Embryonic facial prominence (tissue), 1 donor: ENCODE results near the gene EDIL3.
"Not testable (repeated sequence)": the region's sequence is repeated elsewhere in the genome, so short reads cannot be mapped to it uniquely, and the experiment has no call there.

Experiments used
- DNase-seq: peaks from one replicate; pipeline ENCODE4 v3.0.0-alpha.2; 2016; ENCODE audit errors: extremely low spot score

Gene EDIL3

GRCh38 chr5:84299959-84300358, 84.7 kb downstream of the EDIL3 start:
- DNase-seq: no peak

DNA sequence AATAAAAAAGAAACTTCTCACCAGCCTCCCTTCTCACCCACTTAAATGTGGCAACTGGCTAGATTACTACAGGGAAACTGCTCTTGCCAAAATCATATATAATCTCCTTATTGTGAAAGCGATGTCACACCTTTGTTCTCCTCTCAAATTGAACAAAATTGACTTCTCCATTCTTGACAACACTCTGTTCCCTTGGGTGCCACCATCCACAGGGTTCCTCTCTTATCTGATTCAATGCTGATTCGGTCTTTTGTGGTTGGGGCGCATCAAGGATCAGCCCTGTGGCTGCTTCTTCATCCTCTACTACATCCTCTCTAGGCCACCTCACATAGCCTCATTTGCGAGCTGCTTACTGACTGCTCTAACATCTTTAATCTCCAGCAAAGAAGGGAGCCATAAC, 86.1 kb downstream of the EDIL3 start:
- DNase-seq: no peak

DNA sequence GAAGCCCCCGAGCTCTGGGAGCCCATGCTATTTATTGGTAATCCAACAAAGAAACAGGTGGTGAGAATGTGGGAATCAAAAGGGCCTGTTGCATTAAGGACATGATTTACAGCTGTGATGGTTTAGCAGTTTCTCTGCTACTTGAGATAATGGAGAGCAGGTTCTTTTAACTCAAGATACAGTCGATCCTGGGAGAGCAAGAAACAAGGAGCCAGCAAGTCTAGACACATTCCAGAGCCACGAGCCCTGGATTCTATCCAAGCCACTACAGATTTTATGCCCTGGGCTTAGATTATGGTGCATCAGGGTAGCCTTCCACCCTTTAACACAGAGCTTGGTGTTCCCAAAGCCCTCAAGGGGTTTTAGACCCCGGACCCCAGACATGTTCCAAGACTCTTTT, 87.0 kb downstream of the EDIL3 start:
- DNase-seq: not testable (repeated sequence)

DNA sequence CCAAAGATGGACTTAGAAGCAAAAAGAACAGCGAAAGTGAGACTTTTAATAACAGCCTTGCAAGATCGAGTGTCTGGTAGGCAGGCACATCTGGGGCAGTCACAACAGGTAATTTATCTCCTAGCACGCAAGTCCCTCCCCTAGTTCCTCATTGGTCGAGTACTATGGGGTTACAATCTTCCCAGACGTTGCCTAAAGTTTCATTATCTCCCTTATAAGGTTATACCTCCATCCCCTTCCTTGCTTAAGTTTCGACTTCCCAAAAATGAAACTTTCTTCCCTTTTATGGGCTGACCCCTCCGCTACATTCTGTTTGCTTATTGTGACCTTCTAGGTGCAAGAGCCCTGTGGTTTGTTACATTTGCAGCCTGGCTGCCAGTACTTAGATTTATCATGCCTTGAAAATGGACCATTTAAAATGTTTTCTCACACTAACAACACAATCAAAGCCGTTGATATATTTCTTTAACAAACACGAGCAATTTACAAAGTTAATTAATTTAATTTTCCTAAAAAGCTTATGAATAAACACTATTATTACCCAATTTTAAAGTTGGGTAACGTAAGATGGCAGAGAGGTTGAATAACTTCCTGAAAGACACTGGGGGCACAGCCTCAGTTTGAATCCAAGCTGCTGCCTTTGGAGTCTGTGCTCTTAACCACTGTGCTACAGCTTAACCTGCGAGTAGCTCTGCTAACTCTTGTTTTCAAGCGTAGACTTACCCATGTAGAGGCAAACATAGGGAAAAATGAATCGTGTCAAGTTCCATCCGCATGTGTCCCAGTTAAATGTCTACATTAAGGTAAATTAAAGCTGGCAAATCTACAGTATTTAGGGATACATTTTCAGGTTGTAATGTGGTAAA, 91.7 kb downstream of the EDIL3 start:
- no peak for DNase-seq

- no peak for DNase-seq
Observed at GRCh38 chr5:84292000-84292642, 92.6 kb downstream of the EDIL3 start.

GRCh38 chr5:84290673-84291072, 94.0 kb downstream of the EDIL3 start:
- no peak for DNase-seq

- no peak for DNase-seq
Observed at GRCh38 chr5:84290161-84290560, 94.5 kb downstream of the EDIL3 start.

DNA sequence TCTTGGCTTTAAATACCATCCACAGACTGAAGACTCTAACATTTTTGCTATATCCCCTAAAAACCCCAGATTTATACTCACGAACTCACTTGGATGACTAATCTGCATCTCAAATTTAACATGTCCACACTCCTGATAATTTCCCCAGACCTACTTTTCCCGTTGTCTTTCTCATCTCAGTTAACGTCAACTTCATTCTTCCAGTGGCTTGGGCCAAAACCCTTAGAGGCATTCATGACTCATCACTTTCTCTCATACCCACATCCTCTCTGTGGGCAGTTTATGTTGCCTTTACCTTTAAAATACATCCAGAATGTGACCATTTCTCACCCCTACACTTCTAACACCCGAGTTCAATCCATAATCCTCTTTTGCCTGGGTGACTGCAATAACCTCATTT, 96.7 kb downstream of the EDIL3 start:
- no peak for DNase-seq

GRCh38 chr5:84286662-84287061, 98.0 kb downstream of the EDIL3 start:
- DNase-seq: no peak

DNA sequence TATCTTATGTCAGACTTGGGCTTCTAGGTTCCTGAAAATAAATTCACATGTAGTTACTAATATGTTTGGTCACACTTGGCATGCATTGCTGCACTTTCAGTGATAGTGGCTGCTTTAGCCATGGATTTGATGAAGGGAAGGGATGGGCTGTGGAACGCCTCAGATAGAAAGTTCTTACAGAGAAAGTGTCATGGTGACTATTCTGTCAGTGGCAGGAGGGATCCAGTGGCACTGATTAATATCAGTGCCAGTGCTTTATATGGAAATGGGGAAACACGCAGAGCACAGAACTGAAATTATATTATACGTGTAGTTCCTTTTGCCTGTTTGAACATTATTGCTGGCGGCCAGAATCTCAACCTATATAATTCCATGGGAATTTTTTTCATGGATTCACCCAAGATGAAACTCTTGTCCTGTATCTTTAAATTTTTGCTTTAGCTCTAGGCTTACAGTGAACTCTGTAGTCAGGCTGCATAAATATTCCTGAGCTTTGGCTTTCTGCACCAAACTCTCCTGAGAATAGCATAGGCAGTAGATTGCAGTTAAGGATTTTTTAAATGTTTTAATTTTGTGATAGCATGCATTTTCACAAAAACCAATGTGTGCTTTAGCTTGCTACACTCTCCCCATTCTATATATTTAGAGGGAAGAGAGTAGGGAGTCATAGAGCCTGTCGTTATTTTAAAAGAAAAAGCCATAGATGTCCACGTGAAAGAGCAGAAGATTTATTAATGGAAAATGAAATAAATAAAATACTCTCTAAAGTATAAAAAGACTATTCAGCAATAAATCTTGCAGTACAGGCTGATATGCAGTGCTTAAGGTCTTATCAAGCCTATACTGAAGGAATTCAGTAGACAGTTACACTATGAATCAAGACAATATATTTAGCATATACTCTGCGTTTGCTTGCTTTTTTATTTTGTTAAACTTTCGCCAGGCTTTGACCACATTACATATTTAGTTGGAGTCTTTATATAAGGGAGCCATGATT, 98.7 kb downstream of the EDIL3 start:
- DNase-seq: no peak

GRCh38 chr5:84281383-84281782, 103.3 kb downstream of the EDIL3 start:
- DNase-seq: no peak

- DNase-seq: no peak
Observed at GRCh38 chr5:84279234-84279633, 105.4 kb downstream of the EDIL3 start.

DNA sequence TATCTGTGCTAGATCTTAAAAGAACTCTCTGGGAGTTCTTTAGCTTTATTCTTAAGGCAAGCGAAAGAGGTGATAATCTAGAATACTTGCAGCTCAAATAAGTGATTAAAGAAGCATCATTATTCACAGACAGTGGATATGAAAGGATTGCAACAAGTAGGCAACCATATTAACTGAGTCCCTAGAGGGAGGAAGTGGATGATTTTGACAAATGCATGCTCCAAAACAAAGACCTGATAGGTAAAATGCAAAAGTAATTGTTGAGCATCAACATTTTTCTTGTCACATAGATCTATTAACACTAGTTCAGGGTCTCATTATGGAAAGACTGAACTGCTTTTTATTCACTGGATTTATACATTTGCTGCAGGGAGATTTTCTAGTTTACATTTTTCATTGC, 109.1 kb downstream of the EDIL3 start:
- DNase-seq: no peak

GRCh38 chr5:84274585-84275468, 109.9 kb downstream of the EDIL3 start:
- no peak for DNase-seq

DNA sequence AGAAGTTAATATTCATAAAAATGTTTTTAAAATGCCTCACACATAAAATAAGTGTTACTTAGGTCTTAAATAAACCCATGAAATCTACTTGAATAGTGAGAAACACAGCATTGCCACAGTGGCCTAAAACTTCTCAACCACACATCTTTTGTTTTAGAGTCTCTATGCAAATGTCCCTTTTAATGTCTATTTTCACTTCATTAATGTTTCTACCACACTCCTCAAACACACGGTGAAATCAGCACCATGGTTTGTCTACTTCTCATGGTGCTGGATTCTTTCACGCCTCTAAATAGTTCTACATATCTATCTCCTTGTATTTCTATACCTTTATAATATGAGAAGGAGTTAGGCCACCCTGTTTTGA, 111.2 kb downstream of the EDIL3 start:
- DNase-seq: no peak

- no peak for DNase-seq
Observed at GRCh38 chr5:84272771-84273516, 111.7 kb downstream of the EDIL3 start.

- DNase-seq: no peak
Observed at GRCh38 chr5:84265739-84266550, 118.7 kb downstream of the EDIL3 start.

DNA sequence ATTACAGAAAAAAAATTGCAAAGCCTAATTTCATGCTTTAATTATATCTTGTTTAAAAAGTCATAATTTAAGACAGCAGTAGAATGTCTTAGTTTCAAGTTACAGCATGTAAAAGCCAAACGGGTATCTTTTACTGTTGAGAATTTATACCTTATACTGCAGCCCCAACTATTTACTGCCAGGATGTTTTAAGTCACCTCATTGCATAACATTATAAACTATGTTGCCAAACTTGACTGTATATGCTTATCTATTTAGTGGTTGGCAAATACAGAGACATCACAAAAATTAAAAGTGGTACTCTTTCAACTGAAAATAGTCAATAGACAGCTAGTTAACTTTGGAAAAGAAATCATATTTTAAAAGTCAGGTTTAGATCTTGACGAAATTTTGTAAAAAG, 119.5 kb downstream of the EDIL3 start:
- no peak for DNase-seq

DNA sequence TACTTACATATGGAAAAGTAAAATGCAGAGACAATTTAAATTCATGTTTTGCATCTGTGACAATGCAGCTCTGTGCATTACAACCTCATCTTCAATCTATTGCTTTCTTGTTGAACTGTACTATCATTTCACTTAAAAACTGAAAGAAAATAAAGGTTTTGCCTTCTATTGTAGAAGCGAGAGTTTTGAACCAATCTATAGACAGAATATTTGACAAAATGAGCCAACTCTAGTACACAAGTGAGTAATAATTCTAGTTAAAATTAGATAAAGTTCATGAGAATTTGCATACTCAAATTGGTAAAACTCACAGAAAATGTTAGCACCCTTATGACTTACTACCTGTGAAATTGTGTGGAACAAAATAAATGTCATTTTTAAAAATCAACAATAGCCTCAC, 123.7 kb downstream of the EDIL3 start:
- DNase-seq: no peak

DNA sequence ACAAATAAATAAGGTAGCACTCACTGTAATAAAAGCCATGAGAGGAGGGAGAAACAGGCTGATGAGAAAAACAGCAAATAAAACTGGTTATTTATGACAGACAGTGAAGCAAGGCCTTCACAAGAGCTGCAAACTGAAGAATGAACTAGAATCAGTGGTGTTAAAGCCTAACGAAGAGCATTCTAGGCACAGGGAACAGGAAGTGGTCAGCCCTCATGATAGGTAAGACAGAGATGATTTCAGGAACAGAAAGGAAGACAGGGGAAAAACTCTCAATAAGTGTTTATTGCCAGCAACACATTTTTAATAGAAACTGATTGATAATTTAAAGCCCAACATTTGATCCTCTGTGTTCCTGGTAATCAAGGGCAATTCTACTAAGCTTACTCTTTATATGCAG, 124.5 kb downstream of the EDIL3 start:
- no peak for DNase-seq
